H9 (cell line): ENCODE data around the gene NHLH1. TPM values are rescaled to one million over a fixed set of nuclear protein-coding genes. Genes with fewer than 3 reads are reported as not detected.

Experiments used
- DNase-seq: peaks from one replicate; pipeline ENCODE4 v3.0.0-alpha.2; 2017
- H2AFZ ChIP-seq: one replicate; pipeline ENCODE4 v1.6.1; 2013; ENCODE audit warnings: mild to moderate bottlenecking, low read length, control low read depth, moderate library complexity
- H2AK5ac ChIP-seq: 2 replicates; pipeline ENCODE4 v1.6.1; 2013; ENCODE audit warnings: low read length, control low read depth, mixed read lengths; ENCODE audit not compliant: insufficient read length
- H2BK120ac ChIP-seq: one replicate; pipeline ENCODE4 v1.6.1; 2013; ENCODE audit warnings: low read depth, mild to moderate bottlenecking, low read length, control low read depth, inconsistent platforms; ENCODE audit not compliant: poor library complexity, severe bottlenecking
- H2BK12ac ChIP-seq: 2 replicates; pipeline ENCODE4 v1.6.1; 2013; ENCODE audit warnings: low read length, control low read depth, mixed read lengths, low read depth; ENCODE audit not compliant: insufficient read length
- H2BK15ac ChIP-seq: 2 replicates; pipeline ENCODE4 v1.6.1; 2013; ENCODE audit warnings: low read depth, low read length, control low read depth
- H2BK20ac ChIP-seq: one replicate; pipeline ENCODE4 v1.6.1; 2013; ENCODE audit warnings: low read depth, mild to moderate bottlenecking, low read length, control low read depth, inconsistent platforms; ENCODE audit not compliant: poor library complexity, severe bottlenecking
- H2BK5ac ChIP-seq: 2 replicates; pipeline ENCODE4 v1.6.1; 2013; ENCODE audit warnings: low read length, control low read depth, mixed read lengths; ENCODE audit not compliant: insufficient read length
- H3K14ac ChIP-seq: 2 replicates; pipeline ENCODE4 v1.6.1; 2013; ENCODE audit warnings: low read length, control low read depth; ENCODE audit not compliant: insufficient read depth
- H3K18ac ChIP-seq: 2 replicates; pipeline ENCODE4 v1.6.1; 2013; ENCODE audit warnings: low read depth, mild to moderate bottlenecking, mixed read lengths, low read length, control low read depth; ENCODE audit not compliant: insufficient read length
- H3K23ac ChIP-seq: 2 replicates; pipeline ENCODE4 v1.6.1; 2013; ENCODE audit warnings: low read length, control low read depth, mixed read lengths, low read depth; ENCODE audit not compliant: insufficient read length
- H3K23me2 ChIP-seq: 2 replicates; pipeline ENCODE4 v1.6.1; 2013; ENCODE audit warnings: low read depth, mild to moderate bottlenecking, mixed read lengths, low read length, control low read depth; ENCODE audit not compliant: insufficient read length, poor library complexity, severe bottlenecking
- H3K27ac ChIP-seq: 2 replicates; pipeline ENCODE4 v1.5.1; 2013; ENCODE audit warnings: low read length, control low read depth, mixed read lengths, low read depth; ENCODE audit not compliant: insufficient read length
- H3K27me3 ChIP-seq: 2 replicates; pipeline ENCODE4 v1.6.1; 2013; ENCODE audit warnings: low read length, control low read depth, inconsistent platforms; ENCODE audit not compliant: insufficient read depth
- H3K4ac ChIP-seq: 2 replicates; pipeline ENCODE4 v1.6.1; 2013; ENCODE audit warnings: low read depth, mild to moderate bottlenecking, control low read depth, inconsistent platforms, low read length, moderate library complexity
- H3K4me1 ChIP-seq: 2 replicates; pipeline ENCODE4 v1.6.1; 2013; ENCODE audit warnings: low read length, control low read depth, inconsistent platforms; ENCODE audit not compliant: insufficient read depth
- H3K4me2 ChIP-seq: 2 replicates; pipeline ENCODE4 v1.6.1; 2013; ENCODE audit warnings: low read length, control low read depth, mixed read lengths; ENCODE audit not compliant: insufficient read length, insufficient read depth
- H3K56ac ChIP-seq: 2 replicates; pipeline ENCODE4 v1.6.1; 2013; ENCODE audit warnings: low read depth, mild to moderate bottlenecking, mixed read lengths, low read length, control low read depth; ENCODE audit not compliant: insufficient read length
- H3K79me1 ChIP-seq: 2 replicates; pipeline ENCODE4 v1.6.1; 2013; ENCODE audit warnings: low read depth, mild to moderate bottlenecking, moderate library complexity, low read length, control low read depth, inconsistent platforms; ENCODE audit not compliant: insufficient read depth, poor library complexity, severe bottlenecking
- H3K79me2 ChIP-seq: 2 replicates; pipeline ENCODE4 v1.6.1; 2013; ENCODE audit warnings: low read length, control low read depth, inconsistent platforms; ENCODE audit not compliant: insufficient read depth
- H3K9ac ChIP-seq: 2 replicates; pipeline ENCODE4 v1.6.1; 2013; ENCODE audit warnings: low read length, control low read depth, mixed read lengths; ENCODE audit not compliant: insufficient read length; ENCODE audit errors: extremely low read depth
- H3K9me3 ChIP-seq: one replicate; pipeline ENCODE4 v1.6.1; 2013; ENCODE audit warnings: low read depth, low read length, inconsistent platforms; ENCODE audit not compliant: control insufficient read depth
- H3T11ph ChIP-seq: one replicate; pipeline ENCODE4 v1.6.1; 2013; ENCODE audit warnings: mild to moderate bottlenecking, low read length, control low read depth, inconsistent platforms
- H4K20me1 ChIP-seq: one replicate; pipeline ENCODE4 v1.6.1; 2013; ENCODE audit not compliant: control insufficient read depth, insufficient read length, insufficient read depth
- H4K5ac ChIP-seq: 2 replicates; pipeline ENCODE4 v1.6.1; 2013; ENCODE audit warnings: low read depth, mild to moderate bottlenecking, mixed read lengths, low read length, control low read depth; ENCODE audit not compliant: insufficient read length
- H4K8ac ChIP-seq: replicated peaks from 2 replicates; pipeline ENCODE4 v1.6.1; 2013; ENCODE audit warnings: low read length, control low read depth, mixed read lengths, low read depth; ENCODE audit not compliant: insufficient read length
- H4K91ac ChIP-seq: 2 replicates; pipeline ENCODE4 v1.6.1; 2013; ENCODE audit warnings: low read depth, mild to moderate bottlenecking, moderate library complexity, mixed read lengths, low read length, control low read depth; ENCODE audit not compliant: insufficient read length
- H3K27ac Mint-ChIP-seq, 3 experiments: 2 replicates in 2 of 3; 3 replicates in 1 of 3; pipeline ENCODE4 v1.8.0; 2020 to 2021; ENCODE audit warnings: mixed read lengths in 3 of 3, mild to moderate bottlenecking in 1 of 3, moderate library complexity in 1 of 3
- H3K27me3 Mint-ChIP-seq: 2 replicates; pipeline ENCODE4 v1.8.0; 2021; ENCODE audit warnings: low read depth, mild to moderate bottlenecking, moderate library complexity, mixed read lengths
- H3K36me3 Mint-ChIP-seq, 3 experiments: 2 replicates in 2 of 3; 3 replicates in 1 of 3; pipeline ENCODE4 v1.8.0; 2020 to 2021; ENCODE audit warnings: low read depth in 3 of 3, mixed read lengths in 3 of 3; ENCODE audit not compliant: insufficient read depth in 1 of 3
- H3K4me1 Mint-ChIP-seq, 2 experiments: 2 replicates each; pipeline ENCODE4 v1.8.0; 2020; ENCODE audit warnings: mixed read lengths in 2 of 2
- H3K4me3 Mint-ChIP-seq, 2 experiments: 2 replicates in 1 of 2; 3 replicates in 1 of 2; pipeline ENCODE4 v1.8.0; 2020 to 2021; ENCODE audit warnings: mild to moderate bottlenecking in 2 of 2, mixed read lengths in 2 of 2, moderate library complexity in 1 of 2
- H3K9me3 Mint-ChIP-seq, 2 experiments: 2 replicates in 1 of 2; 3 replicates in 1 of 2; pipeline ENCODE4 v1.8.0; 2020; ENCODE audit warnings: mild to moderate bottlenecking in 2 of 2, mixed read lengths in 2 of 2, moderate library complexity in 1 of 2
- CTCF ChIP-seq: fragments of 200-600 bp; sonication (generic); conservative IDR thresholded peaks from 3 replicates; pipeline ENCODE4 v1.8.0; 2021; ENCODE audit warnings: antibody characterized with exemption, mild to moderate bottlenecking
- WGBS: extraction: QIAGEN DNeasy Blood & Tissue Kit; methylation state at CpG from one replicate; pipeline ENCODE4 v1.1.7; 2013; ENCODE audit warnings: missing lambda C conversion rate, low lambda C conversion rate, mixed read lengths; ENCODE audit not compliant: insufficient read length; ENCODE audit errors: extremely low coverage; 5-methylcytosine and 5-hydroxymethylcytosine counted together
- total RNA-seq: library from RNA; stranded (reverse); gene quantifications from 2 replicates; pipeline ENCODE4 v1.2.1, GENCODE V29; 2021

NHLH1 gene
- total RNA-seq, 1 experiment from 2014 or later: 1.5 TPM

DNA sequence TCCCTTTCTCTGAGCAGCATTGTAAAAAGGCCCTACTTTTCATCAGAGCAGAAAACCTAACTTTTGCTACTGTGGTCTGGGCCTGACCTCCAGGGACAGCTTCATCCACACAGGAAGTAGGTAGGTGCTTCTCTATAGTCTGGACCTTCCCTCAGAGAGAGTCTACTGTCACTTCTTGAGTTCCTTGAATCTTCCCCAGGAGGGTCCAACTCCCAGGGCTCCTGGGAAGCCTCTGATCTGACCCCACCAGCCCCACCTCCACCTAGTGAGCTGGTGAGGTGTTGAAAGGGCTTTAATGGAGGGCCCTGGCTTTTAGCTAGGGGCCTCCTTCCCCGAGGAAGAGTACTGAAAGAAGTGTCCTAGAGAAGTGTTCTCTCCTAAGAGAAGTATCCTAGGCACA is 30.8 kb downstream of the NHLH1 start:
- no peaks in the 10 kb centered on the region for H3K79me1 ChIP-seq
- no peak overlapping the region for H3K18ac ChIP-seq
- no peak overlapping the region for H2AFZ ChIP-seq
- H3K79me2 ChIP-seq: peaks cover 10% of the 10 kb centered on the region; the same call in 1 of the 2 replicates
- no peak overlapping the region for H2BK120ac ChIP-seq
- H3K36me3 Mint-ChIP-seq: peaks cover 0 to 3% (median 0%) of the 10 kb centered on the region in 3 experiments; a peak in 1 of 7 replicates
- peaks cover 32 to 33% of the 10 kb centered on the region in 2 experiments for H3K4me1 Mint-ChIP-seq
- no peak overlapping the region for H4K5ac ChIP-seq
- H3K9me3 ChIP-seq: no peaks in the 10 kb centered on the region
- no peak overlapping the region for H3T11ph ChIP-seq
- H3K23me2 ChIP-seq: peaks cover 17% of the 10 kb centered on the region
- no peak overlapping the region for H2BK12ac ChIP-seq
- no peak overlapping the region for H2BK20ac ChIP-seq
- no peaks in the 10 kb centered on the region; the same call in 1 of the 2 replicates for H3K27me3 Mint-ChIP-seq
- H3K9ac ChIP-seq: no peak overlapping the region
- no peak overlapping the region for H3K4ac ChIP-seq
- no peaks in the 10 kb centered on the region for H3K27me3 ChIP-seq
- no CpG with 5 or more reads among the region's 1 CpG for WGBS
- no peak overlapping the region for H3K4me2 ChIP-seq
- no peak for DNase-seq
- no peak overlapping the region for H3K27ac ChIP-seq
- no peaks in the 10 kb centered on the region for H4K20me1 ChIP-seq
- H3K4me1 ChIP-seq: peaks cover 14% of the 10 kb centered on the region; the same call in 1 of the 2 replicates
- no peak overlapping the region for H2BK5ac ChIP-seq
- H2AK5ac ChIP-seq: no peak overlapping the region
- peak overlapping the region in 1 of 3 experiments; percentile 21; a peak in 1 of 7 replicates for H3K27ac Mint-ChIP-seq
- H3K9me3 Mint-ChIP-seq: no peaks in the 10 kb centered on the region; a peak in 1 of 5 replicates
- H3K4me3 Mint-ChIP-seq: no peak overlapping the region
- H4K91ac ChIP-seq: no peak overlapping the region
- H3K56ac ChIP-seq: no peak overlapping the region
- no peak overlapping the region for H3K14ac ChIP-seq
- H4K8ac ChIP-seq: no peak overlapping the region
- no peak overlapping the region for H3K23ac ChIP-seq
- TF ChIP-seq CTCF: no peak
- no peak overlapping the region for H2BK15ac ChIP-seq
